ENCODE data around the gene EDARADD.

The EDARADD gene

DNA sequence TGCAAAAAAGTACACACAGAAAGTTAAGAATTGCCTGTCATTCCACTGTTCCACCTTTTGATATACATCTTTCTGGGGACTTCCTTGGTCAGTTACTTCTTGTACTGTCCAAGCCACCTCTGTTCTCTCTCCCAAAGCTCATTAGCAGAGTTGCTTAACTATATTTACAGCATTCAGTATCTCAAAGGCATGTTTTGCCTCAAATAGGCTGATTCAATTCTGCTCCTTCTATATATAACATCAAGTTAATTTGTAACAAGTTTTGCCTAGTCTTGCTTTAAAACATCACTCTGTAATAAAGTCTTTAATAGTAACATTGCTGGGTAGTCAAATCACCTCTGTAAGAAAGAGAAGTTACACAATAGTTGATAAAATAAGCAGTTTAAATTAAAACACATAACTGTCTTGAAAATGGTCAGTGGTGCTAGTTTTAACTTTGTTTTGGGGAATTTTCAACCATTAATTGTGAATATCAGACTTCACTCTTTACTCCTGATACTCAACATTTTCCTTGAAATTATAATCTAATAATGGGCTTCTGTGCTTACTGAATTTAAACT lies 35.7 kb downstream of the EDARADD start:
- TF ChIP-seq, protein P1, sequence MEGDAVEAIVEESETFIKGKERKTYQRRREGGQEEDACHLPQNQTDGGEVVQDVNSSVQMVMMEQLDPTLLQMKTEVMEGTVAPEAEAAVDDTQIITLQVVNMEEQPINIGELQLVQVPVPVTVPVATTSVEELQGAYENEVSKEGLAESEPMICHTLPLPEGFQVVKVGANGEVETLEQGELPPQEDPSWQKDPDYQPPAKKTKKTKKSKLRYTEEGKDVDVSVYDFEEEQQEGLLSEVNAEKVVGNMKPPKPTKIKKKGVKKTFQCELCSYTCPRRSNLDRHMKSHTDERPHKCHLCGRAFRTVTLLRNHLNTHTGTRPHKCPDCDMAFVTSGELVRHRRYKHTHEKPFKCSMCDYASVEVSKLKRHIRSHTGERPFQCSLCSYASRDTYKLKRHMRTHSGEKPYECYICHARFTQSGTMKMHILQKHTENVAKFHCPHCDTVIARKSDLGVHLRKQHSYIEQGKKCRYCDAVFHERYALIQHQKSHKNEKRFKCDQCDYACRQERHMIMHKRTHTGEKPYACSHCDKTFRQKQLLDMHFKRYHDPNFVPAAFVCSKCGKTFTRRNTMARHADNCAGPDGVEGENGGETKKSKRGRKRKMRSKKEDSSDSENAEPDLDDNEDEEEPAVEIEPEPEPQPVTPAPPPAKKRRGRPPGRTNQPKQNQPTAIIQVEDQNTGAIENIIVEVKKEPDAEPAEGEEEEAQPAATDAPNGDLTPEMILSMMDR (IDR thresholded peaks at IDR 0.05; ENCODE audit: low read depth, low read length, missing control alignments) = no peak
- H3K4me3 ChIP-seq (ENCODE audit: low read depth, low read length) = no peak overlapping the region
- no peak for DNase-seq (ENCODE audit: low read depth)

DNA sequence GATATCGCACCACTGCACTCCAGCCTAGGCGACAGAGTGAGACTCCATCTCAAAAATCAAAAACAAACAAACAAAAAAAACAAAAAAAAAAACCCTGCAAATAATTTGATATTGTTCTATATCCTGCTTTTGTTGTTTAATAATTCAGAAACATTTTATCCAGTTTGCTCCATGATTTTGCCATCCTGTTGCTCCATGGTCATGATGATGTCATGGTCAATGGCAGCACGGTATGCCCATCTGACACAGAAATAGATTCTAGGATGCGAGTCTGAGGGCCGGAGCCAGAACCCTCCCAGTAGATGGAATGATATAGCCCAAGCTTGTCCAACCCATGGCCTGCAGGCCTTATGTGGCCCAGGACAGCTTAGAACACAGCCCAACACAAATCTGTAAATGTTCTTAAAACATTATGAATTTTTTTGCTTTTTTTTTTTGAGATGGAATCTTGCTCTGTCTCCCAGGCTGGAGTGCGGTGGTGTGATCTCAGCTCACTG lies 39.8 kb downstream of the EDARADD start:
- no peak for DNase-seq (ENCODE audit: low read depth)
- TF ChIP-seq, protein P1 (IDR thresholded peaks at IDR 0.05; ENCODE audit: low read depth, low read length, missing control alignments) = no peak
- no peak overlapping the region for H3K4me3 ChIP-seq (ENCODE audit: low read depth, low read length)

DNA sequence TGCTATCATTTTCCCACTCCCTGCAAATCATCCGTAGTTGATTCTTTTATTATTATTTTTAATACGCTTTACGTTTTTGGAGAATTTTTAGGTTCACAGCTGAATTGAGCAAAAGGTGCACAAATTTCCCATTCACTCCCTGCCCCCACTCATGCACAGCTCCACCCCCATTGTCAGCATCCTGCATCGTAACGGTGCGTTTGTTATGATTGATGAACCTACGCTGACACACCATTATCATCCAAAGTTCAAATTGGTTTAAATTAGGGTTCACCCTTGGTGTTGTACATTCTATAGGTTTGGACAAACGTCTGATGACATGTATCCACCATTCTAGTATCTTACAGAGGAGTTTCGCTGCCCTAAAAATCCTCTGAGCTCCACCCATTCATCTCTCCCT lies 44.5 kb downstream of the EDARADD start:
- no peak for DNase-seq (ENCODE audit: low read depth)
- no peak overlapping the region for H3K4me3 ChIP-seq (ENCODE audit: low read depth, low read length)
- TF ChIP-seq, protein P1 (IDR thresholded peaks at IDR 0.05; ENCODE audit: low read depth, low read length, missing control alignments) = no peak

DNA sequence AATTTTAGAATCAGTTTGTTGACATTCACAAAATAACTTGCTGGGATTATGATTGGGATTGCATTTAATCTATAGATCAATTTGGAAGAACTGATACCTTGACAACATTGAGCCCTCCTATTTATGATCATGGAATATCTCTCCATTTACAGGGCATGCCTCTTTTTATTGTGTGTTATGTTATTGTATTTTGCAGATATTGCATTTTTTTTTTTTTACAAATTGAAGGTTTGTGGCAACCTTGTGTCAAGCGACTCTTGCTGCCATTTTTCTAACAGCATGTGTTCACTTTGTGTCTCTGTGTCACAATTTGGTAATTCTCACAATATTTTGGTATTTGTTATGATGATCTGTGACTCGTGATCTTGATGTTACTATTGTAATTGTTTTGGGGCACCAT lies 46.3 kb downstream of the EDARADD start:
- no peak for DNase-seq (ENCODE audit: low read depth)
- no peak overlapping the region for H3K4me3 ChIP-seq (ENCODE audit: low read depth, low read length)
- TF ChIP-seq, protein P1 (IDR thresholded peaks at IDR 0.05; ENCODE audit: low read depth, low read length, missing control alignments) = no peak

DNA sequence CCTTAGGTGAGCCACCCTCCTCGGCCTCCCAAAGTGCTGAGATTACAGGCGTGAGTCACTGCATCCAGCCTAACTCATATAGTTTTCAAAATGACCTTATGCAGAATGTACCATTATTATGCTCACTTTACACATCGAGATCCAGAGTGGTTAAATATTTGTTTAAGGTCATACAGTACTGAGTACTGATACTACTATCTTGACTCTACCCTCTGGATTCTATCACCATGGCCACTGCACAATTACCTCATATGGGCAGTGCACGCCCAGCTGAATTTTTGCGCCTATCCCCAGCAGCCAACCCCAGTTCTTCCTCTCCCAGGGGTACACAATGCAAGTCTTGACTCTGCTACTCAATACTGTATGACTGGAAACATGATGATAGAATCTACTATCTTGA lies 56.7 kb downstream of the EDARADD start:
- TF ChIP-seq, protein P1 (IDR thresholded peaks at IDR 0.05; ENCODE audit: low read depth, low read length, missing control alignments) = no peak
- H3K4me3 ChIP-seq (ENCODE audit: low read depth, low read length) = no peak overlapping the region
- DNase-seq (ENCODE audit: low read depth) = no peak

DNA sequence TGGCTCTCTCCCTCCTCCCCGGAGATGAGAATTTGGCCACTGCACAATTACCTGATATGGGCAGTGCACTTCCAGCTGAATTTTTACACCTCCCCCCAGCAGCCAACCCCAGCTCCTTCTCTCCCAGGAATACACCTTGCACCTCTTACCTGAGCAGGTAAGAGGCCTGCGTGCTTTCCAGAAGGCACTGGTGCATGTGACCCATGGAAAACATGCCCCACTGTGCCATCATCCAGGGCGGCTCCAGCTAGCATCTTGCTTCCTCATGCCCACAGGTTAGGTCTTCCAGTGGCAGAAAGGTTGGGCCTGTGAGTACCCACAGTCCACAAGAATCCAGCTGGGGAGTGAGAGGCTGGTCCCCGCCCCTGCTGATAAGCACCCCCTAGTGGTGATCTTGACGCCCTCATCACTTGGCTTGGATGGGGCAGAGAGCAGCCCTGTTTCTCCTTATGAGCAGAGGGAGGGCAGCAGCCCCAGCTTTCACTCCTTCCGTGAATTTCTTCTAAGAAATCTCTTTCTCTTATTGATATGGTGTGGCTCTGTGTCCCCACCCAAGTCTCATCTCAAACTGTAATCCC lies 57.8 kb downstream of the EDARADD start:
- TF ChIP-seq, protein P1 (IDR thresholded peaks at IDR 0.05; ENCODE audit: low read depth, low read length, missing control alignments) = peak; percentile 70
- no peak overlapping the region for H3K4me3 ChIP-seq (ENCODE audit: low read depth, low read length)
- DNase-seq (ENCODE audit: low read depth) = no peak

DNA sequence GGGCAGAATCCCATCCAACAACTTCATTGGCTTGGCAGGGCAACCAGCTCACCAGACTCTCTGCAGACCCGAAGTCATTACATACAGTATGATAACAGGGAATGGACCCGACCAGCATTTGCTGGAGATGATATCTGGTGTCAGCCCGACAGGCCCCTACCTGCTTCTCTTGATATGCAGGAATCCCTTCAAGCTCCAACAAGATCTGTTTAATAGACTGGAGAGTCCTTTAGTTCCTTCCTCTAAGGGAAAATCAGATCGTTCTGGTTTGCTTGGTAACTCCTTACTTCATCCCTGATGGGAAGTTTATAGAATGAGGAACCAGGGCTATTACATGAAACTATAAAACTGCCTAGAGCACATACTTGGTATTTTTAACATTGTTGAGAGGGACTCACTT lies 61.2 kb downstream of the EDARADD start:
- no peak for DNase-seq (ENCODE audit: low read depth)
- H3K4me3 ChIP-seq (ENCODE audit: low read depth, low read length) = no peak overlapping the region
- TF ChIP-seq, protein P1 (IDR thresholded peaks at IDR 0.05; ENCODE audit: low read depth, low read length, missing control alignments) = no peak

Measured in GM12864 (cell line).